DMS53 (cell line): ENCODE results near the gene NADK2.
A peak's percentile ranks its signal among the peaks of the same experiment; 100 is the strongest.

Source experiments
- DNase-seq: peaks from one replicate; lab custom pipeline; 2025; lab: John Stamatoyannopoulos, UW

NADK2 gene

DNA sequence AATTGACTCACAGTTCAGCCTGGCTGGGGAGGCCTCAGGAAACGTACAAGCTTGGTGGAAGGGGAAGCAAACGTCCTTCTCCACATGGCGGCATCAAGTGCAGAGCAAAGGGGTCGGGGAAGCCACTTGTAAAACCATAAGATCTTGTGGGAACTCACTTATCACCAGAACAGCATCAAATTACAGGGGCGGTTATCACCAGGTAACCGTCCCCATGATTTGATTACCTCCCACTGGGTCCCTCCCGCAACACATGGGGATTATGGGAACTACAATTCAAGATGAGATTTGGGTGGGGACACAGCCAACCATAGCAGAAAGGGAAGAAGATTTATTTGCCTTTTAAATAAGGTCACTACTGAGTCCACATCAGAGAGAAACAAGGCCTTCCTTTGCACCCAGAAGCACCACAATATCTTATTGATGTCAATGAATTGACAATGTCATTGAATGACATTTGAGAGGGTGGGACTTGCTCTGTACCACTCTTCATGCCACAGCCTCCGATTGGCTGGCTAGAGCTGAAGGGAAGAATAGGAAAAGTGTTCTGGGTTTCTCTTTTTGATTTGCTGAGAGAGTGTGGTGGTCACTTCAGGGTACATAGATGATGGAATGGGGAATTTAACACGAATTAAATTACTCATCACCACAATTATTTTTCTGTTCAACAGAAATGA lies 78.8 kb downstream of the NADK2 start:
- DNase-seq = no peak

DNA sequence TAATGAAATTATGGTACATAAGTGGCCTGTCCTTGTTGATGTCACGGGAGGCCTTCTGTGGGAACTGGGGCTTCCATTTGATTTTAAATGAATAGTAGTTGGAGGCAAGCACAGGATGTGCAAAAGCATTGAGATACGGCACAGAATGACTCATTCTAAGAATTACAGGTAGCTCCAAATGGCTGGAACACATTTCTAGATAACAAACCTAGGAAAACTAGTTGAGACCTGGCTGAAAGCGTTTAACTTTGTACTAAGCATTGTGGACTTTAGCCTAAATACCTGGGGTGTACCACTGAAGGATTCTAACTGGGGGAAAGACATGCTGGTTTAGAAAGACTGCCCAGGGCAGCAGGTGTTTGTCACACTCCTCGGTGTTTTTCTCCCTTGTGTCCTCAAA lies 80.4 kb downstream of the NADK2 start:
- DNase-seq = no peak

DNA sequence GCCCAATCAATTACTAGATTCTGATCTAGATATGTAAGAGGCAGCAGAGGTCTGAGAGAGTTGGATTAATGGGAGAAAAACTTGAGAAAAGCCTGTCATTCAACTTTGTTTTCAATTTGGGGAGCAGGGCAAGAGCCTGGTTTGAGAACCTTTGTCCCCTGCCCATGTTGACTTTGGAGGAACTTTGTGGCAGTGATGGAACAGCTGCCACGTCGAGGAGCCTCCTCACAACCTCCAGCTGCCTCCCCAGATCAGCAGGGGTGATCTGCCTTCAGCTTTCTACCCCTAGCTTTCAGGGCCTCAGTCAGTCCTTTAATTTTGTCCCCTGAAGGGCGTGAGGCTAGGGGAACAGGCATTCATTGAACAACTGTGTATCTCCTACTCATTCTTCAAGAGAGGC lies 81.1 kb downstream of the NADK2 start:
- DNase-seq = no peak

DNA sequence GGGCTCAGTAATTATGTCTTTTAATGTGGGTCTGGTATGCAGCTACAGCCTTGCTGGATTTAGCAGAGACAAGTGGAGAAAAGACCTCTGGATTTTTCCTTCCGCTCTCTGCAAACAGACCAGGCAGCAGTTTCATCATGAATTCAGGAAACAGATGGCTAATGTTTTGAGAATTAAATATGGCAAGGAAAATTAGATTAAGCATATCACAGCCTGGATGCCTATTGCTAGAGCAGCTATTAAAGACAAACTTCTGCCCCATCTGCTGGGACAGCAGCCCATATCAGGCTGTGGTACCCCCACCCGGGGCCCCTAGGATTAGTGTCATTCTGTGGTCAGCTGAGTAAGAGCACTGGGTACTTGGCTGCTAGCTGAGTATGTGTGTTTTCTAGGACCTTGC lies 83.6 kb downstream of the NADK2 start:
- no peak for DNase-seq

DNA sequence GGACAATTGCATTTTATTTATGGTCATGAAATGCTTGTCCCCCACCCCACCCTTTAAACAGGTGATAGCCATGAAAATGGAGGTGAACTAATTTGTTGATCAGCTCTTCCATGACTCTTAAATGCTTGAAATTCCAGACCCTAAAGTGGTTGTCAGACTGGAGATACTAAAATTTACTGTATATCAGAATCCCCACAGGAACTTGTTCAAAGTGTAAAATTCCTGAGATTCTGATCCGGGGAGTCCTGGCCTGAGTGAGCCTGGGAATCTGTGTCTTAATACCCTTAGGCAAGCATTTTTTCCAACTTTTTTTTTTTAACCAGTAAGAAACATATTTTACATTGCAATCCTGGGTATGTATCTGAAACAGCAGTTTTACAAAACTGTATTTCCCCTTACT lies 85.1 kb downstream of the NADK2 start:
- DNase-seq = no peak

DNA sequence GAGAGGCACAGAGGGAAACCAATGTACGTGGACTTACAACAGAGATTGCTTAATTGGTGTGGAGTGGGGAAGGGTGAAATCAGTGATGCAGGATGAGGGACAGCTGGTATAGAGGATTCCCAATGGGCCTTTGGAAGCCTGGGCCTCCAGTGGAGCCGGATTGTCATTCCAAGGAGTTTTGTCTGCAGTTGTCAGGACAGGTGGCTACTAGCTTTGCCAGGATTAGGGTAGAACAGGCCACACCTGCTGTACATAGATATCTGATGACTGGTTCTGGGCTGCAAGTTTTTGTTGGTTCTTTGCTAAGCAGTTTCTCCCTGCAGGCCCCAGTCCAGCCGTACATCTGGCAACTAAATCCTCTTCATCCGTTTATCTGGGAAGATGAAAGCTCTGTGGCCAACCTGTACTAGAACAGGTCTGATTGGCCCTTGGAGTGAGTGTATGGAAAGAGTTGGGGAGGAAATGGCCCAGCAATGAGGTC lies 85.6 kb downstream of the NADK2 start:
- DNase-seq = peak; percentile 10

DNA sequence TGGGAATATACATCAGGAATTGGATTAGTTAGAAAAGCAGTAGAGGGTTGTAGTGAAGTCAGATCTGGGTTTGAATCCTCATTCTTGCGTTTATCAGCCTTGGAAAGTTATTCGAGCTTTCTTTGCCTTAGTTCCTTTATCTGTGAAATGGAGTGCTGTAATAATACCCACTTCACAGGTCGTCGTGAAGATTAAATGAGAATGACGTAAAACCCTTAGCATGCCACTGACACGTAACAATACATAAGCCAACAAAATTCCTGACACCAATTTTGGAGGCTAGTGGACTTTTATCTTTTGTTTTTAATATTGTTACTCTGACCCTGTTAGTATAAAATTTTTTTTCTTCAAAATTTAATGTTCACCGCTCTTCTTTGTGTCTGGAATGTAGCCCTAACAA lies 86.4 kb downstream of the NADK2 start:
- no peak for DNase-seq

DNA sequence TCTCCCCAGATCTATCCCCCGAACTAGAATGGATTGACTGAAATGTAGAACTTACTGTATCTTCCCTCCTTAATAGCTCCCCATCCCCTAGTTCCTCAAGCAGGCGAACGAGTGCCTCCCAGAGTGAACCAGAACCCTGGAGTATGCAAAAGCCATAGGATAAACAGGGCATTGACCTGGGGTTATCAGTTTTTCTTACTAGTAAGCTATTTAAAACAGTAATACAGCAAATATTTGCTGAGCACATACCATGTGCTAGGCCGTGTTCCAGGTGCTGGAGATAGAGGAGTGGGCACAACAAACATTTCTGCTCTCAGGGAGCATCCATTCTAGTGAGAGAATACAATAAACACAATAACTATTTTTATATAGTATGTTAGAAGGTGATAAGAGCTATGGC lies 88.0 kb downstream of the NADK2 start:
- DNase-seq = no peak

DNA sequence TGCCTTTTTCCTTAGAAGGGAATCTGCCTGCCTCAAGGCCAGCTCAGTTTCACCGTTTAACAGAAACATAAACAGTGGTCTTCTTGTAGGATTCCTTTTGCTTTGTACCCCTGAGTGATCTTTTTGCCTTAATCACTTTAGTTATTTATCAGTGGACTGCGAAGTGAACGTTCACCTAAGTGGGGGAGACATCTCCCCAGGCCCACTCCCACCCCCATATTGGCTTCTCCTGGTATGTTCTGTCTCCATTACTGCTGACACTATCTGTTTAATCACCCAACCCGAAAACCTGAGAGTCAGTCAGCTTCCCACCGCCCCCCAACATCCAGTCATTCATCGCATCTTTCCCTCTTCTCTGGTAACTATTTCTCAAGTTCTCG lies 88.4 kb downstream of the NADK2 start:
- DNase-seq = no peak

DNA sequence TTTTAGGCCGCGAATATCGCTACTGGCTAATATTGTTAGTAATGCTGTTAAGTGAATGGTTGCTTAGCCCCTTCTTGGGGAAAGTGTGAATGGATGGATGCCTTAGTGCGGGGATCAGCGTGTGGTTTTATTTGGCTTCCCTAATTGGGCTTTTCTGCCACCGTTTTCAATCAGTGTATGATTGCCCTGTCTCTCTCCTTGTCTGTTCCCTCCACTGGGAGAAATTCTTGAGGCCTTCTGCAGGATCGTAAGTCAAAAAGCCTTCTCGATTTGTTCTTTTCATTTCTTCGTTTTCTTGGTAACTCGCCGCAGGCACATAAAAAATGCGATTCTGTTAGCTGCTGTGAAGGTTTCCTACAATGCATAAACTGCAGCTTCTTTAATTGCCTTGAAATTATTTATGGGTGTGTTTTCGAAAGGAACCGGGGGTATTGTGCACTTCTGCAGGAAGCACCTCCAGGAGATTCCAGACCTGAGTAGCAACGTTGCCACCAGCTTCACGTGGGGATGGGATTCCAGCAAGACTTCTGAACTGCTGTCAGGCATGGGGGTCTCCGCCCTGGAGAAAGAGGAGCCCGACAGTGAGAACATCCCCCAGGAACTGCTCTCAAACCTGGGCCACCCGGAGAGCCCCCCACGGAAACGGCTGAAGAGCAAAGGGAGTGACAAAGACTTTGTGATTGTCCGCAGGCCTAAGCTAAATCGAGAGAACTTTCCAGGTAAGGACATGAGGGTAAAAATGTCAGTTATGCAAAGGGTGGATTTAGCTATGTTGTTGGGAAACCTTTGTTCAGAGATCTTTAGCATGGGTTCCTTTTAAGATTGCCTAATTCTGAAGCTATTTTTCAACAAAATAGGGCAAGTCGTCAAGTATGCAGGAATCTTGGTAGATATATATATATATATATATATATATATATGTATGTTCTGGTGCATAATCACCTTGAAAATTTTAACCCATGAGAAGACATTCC lies 89.1 kb downstream of the NADK2 start:
- peak; percentile 24 for DNase-seq

DNA sequence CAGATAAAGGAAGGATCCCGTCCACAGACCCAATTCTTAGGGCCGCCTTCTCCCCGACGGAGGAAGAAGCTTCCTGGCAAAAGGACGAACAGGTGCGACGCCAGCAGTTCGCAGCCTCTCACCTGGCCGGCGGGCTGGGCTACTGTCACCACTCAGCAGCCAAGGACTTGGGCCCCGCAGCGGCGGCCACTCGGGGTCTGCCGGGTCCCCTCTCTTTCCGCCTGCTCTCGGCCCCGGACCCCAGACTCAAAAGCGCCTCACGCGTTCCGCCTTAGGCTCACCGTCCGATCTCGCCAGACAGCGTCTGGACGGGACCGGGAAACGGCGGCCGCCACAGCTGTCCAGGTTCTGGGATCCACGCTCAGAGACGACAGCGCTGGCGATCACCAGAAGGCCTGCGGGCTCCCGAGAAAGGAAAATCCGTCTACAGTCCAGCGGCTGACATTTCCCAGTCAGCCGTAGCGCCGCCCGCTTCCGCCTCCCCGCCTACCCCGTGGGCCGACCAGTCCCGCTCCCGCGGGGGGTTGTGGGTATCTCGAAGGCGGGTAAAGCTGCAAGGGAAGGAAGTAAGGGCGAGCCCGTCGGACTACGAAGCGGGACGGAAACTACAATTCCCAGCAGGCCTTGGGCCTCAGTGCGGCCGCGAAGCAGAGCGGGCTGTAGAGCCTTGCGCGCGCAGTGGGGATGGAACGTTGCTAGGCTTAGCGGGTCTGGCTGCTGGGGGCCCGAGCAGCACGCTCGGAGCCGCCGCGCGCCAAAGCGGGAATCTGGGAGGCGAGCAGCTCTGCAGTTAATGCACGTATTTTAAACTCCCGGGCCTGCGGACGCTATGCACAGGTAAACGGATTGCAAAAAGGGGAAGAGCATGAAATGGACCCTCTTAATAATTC lies 90.0 kb downstream of the NADK2 start, which contains the start of the genes LMBRD2 and SKP2:
TSS of gene LMBRD2 (minus strand) at position 454 of the 890 bp plus-strand sequence. CDS start 8,538 bp downstream, outside the sequence.
TSS of gene SKP2 (plus strand) at position 678 of the 890 bp plus-strand sequence. CDS start at position 830, 152 bp downstream.
- DNase-seq = peak; percentile 97

DNA sequence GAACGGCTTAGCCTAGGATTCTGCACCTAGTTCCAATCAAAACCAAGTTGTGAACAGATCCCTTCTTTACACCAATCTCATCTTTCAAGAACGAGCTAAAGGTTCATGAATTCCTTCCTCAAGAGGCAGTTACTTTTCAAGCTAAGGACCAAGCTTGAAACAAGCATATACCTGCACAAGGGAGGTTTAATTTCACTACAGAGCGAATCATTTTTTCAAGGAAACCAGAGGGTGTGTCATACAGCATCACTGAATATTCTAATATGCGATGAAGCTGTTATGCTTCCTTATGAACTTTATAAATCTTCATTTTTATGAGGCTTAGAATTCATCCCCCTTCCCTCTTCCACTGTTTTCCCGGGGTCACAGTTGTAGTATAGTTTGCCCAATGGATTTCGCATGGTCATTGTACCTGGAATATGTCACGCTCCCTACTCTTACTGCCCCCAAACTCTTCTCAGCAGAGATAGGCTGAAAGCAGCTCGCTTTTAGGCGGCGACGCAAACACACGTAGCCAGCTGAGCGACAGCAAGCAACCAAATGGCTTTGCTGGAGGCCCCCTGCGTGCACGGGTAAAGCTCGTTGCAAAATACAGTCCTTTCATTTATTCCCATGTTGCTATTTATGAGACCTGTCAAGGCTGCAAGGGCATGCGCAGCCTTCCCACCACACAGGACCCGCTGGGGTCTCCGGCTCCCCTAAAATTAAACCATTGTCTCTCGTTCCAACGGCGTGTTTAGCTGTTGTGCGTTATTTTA lies 90.9 kb downstream of the NADK2 start:
- DNase-seq = peak; percentile 48

DNA sequence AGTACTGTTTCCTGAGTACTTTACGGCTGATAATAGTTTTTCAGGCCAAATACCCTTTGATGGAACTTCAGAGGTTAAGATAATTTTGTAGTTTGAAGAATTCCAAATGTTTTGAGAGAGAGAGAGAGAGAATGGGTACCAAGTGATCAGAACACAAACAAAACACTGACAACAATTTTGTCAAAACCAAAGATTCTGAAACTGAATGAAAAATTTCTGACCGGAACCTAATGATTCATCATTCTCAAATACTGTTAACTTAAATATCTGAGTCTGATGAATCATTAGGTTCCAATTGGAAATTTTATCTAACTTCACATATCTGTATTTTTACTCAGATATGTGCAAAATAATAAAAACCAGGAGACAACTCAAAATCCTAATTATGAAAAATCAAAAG lies 94.0 kb downstream of the NADK2 start:
- DNase-seq = no peak

DNA sequence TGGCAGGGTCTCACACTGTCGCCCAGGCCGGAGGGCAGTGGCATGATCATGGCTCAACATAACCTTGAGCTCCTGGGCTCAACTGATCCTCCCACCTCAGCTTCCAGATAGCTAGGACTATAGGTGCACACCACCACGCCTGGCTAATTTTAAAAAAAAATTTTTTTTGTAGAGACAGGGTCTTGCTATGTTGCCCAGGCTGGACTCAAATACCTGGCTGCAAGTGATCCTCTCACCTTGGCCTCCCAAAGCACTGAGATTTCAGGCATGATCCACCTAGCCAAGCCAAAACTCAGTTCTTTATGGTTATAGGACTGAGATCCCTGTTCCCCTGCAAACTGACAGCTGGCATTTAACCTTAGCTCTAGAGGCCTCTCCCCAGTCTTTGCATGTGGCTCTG lies 95.3 kb downstream of the NADK2 start:
- no peak for DNase-seq

DNA sequence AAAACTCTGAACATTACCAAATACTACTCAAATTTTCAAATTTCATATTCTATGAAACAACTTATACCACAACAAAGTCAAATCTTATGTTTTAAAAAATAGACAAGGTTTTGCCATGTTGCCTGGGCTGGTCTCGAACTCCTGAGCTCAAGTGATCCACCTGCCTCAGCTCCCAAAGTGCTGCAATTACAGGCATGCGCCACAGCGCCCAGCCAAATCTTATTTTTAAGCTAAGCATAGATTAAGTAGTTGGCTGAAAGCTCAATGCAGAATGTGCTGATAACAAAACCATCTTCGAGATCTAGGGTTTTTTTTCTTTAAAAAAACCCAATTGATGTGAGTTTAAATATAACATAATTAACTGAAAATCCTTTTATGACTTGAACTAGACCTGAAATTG lies 96.4 kb downstream of the NADK2 start:
- no peak for DNase-seq
